Stimulated activated CD4-positive, alpha-beta T cell treated with anti-CD3 and anti-CD28 coated beads, Interleukin-1b, Interleukin-23, amount 100 ng/mL, for 4 hours (primary cell): ENCODE measurements around the gene PRAF2.

ENCODE experiments used
- DNase-seq, 2 donors: peaks; one replicate each; pipeline ENCODE4 v3.0.0-alpha.2; 2020; ENCODE audit warnings: low read depth in 2 of 2

Gene PRAF2

GRCh38 chrX:49042581-49043219 is 31.1 kb downstream of the PRAF2 start:
- DNase-seq, result no peak

DNA sequence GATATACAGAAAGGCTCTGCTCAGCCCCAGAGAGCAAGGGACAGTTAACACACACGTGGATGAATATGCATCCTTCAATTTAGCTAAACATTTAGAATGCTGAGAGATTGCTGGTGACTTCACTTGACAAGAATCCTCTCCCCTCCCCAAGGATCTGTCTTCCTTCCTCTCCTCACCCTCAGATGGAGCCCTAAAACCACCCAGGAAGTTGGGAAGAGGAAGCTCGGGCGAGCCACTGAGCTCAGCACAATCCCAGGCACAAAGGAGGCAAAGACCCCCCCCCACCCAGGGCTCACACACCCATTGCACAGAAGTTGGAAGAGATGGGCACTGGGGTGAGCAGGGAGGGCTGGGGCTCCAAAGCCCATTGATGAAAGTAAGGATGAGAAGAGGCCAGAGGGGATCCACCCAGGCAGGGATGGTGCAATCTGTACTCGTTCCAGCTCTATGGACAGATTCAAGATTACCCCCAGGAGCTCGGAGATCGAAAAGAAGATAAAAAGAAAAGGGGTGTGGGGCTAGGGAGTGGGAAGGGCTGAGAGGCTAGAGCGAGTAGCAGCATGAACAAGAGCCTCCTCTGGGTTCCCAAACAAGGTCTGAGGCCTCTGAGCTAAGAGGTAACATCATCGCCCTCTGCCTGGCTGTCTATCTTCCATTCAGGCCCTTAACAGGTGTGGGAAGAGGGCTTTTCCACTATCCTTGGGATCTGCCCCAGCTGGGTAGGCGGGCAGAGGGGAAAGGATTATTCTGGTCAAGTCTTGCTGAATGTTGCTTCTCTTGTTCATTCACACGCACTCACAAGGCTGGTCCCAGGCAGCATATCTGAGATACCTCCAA is 31.8 kb downstream of the PRAF2 start:
- DNase-seq, result no peak

DNA sequence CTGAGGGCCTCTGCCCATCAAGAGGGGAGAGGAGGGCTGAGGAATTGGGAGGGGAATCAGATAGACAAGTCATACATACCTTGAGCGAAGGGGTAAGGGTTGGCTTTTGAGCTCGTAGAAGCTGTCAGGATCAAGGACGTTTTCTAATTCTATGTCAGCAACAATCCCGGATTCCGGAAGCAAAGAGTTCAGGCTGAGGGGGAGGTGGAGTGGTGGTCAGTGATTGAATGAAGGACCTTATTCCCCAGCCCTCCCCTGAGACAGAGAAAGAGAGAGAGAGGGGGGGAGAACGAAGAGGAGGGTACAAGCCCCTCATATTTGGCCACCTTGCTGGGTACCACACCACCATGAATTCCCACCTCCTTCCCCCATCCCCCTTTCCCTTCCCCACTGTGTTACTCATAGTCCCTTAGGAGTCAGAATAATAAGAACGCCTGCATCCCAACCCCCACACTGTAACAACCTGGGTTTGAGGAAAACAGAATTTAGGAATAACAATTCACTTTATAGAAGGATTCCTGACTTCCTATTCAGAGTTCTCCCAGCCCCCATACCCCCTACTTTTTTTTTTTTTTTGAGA is 33.3 kb downstream of the PRAF2 start:
- DNase-seq, result no peak

DNA sequence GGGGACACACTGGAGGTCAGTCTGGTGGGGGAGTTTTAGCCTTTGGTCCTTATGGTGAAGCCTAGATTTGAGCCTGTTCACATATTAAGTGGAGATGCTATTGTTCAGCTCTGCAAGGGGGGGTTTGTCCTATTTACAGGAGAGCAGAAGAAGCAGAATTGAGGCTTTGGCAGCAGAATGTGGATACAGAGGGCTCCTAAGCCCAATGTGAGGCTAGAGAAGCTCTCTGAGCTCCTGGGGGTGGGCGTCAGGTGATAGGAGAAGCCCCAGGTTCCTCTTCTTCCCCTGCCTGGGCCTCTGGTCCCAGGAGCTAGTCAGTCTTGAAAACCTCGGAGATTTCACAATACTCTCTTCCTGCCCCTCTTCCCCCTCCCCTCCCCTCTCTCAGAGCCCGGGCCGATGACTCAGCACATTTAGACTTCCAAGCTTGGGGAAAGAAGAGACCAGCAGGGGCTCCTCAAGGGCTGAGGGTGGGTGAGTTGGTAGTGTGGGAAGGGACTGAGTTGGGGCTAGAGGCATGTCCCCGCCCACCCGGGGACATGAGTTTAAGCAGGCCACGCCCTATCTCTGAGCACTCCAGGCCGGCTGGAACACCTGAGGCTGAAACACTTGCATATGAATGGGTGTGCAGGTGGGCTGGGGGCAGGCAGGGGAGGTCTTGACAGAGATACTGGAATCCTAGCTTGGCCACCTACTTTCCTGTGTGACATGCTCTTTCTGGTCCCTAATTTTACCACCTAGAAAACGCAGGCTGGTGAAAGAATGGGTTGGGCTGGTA is 34.0 kb downstream of the PRAF2 start:
- peak; percentile 30 to 32 for DNase-seq

- DNase-seq, result no peak
These were observed 35.8 kb downstream of the PRAF2 start for GRCh38 chrX:49037883-49038475.

- DNase-seq, result no peak
These were observed 43.5 kb downstream of the PRAF2 start for GRCh38 chrX:49030283-49030682.

DNA sequence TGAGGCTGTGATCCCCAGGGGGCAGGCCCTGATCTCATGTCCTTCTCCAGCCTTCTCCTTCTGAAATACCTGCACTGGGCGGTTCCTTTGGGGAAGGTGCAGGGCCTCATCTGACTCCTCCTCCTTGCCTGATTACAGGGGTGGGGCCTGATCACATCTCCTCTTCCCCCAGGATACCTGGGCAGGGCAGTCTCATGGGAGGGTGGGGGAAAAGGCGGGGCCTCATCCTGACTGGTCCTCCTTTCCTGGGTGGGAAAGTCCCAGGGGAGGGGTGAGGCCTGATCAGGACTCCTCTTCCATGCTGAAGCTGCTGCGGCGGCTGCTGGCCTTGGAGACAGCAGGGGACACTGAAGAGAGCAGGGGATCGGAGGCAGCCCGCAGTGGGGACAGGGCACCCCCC is 43.9 kb downstream of the PRAF2 start:
- DNase-seq, result no peak
